HG03135 (cell line): ENCODE results near the gene SLC25A21.
"Not testable (repeated sequence)": the region's sequence is repeated elsewhere in the genome, so short reads cannot be mapped to it uniquely, and the experiment has no call there.

Source experiments
- ATAC-seq: cut with Tn5 transposase; IDR thresholded peaks from one replicate; pipeline ENCODE4 v1.9.1; 2021; ENCODE audit warnings: mild to moderate bottlenecking, moderate library complexity; ENCODE audit not compliant: unreplicated experiment

Gene SLC25A21

DNA sequence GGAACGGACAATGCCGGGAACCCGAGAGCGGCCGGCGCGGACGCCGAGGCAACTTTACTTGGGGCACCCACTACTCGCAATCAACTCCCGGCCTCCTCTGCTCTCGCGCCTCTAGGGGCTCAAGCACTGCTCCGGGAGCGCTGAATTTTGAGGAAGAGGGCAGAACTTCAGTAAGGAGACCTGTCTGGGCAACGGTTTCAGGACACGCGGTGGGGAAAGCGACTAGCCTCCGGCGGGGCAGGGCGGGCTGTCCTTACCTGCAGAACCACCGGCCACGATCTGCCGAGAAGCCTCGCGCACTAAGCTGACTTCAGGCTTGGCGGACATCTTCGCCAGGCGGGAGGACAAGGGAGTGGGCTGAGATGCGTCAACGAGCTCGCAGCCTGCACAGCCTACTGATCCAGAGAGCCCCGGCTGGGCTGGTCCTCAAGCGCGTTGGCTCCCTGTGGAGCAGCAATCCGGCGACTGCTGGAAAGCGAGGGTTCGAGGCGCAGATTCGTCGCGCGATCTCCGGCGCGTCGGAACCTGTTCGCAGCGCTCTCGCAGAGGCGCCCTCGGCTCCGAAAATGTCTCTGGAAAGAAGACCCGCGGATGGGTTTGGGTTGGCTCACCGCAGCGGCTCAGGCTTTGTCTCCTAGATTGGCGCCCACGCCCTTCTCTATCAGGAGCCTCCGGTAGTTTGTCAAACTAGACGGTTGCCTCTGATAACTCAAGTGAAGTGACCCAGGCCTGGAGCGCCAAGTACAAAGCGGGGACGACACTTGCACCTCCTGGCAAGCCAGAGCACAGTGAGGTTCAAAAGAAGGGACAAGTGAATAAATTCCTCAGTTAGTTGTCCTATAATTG, at the start of gene SLC25A21:
Gene SLC25A21 (minus strand): TSS at position 583 of the 846 bp plus-strand sequence.
- ATAC-seq: no peak

DNA sequence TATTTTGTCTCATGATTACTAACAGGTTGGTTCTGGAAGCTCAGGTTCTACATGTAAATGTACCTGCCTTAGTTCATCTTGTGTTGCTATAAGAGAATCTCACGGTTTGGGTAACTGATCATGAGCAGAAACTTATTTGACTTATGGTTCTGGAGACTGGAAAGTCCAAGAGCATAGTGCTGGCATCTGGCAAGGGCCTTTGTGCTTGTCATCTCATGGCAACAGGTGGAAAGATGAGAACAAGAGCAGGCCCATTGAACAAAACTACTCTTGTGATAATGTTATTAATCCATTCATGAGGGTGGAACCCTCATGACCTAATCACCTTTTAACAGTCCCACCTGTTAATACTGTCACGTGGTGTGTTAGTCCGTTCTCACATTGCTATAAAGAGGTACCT, 48.7 kb upstream of the SLC25A21 start:
- no peak for ATAC-seq

DNA sequence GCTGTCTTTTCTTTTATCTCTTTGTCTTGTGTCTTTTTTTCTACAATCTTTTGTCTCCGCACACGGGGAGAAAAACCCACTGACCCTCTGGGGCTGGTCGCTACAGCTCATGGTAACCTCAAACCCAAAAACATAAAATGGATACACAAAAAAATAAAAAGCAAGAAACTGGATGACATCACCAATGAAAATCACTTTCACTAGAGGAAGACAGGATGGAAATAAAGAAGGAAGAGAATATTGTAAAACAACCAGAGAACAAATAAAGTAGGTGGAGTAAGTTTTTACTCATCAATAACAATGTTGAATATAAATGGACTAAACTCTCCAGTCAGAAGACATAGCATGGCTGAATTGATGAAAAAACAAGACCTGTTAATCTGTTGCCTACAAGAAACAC, 42.9 kb upstream of the SLC25A21 start:
- ATAC-seq: no peak

DNA sequence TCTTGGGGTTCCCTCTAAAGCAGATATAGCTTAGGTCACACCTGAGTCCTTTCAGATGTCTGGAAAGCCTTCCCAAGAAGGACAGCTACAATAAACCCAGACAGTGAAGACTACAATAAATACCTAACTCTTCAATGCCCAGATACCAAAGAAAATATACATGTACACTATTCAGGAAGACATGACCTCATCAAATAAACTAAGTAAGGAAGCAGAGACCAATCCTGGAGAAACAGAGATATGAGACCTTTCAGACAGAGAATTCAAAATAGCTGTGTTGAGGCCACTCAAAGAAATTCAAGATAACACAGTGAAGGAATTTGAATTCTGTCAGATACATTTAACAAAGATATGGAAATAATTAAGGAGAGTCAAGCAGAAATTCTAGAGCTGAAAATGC, 40.6 kb upstream of the SLC25A21 start:
- no peak for ATAC-seq

DNA sequence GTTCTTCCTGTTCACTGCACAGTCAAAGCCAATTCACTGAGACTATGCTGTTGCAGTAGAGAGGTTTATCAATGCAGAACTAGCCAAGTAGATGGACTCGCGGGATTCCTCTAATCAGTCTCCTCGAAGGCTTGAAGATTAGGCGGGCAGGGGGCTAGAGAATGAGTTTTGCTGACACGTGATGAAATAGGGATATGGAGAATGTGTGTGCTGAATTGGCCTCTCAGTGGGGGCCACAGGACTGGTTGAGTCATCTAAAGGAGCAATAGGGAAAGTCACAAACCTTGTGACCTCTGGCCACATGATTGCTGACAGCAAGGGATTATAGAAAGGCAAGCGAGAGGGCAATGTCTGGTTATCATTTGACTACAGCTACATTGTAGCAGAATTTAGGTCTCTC, 38.0 kb upstream of the SLC25A21 start:
- ATAC-seq: no peak

DNA sequence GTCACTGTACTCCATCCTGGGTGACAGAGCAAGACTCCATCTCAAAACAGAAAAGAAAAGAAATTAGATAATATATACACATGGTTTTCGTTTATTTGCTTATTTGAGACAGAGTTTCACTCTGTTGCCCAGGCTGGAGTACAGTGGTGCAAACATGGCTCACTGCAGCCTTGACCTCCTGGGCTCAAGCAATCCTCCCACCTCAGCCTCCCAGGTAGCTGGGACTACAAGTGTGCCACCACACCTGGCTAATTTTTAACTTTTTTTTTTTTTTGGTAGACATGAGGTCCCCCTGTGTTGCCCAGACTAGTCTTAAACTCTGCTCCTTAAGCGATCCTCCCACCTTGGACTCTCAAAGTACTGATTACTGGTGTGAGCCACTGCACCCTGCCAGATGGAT, 37.2 kb upstream of the SLC25A21 start:
- ATAC-seq: not testable (repeated sequence)

DNA sequence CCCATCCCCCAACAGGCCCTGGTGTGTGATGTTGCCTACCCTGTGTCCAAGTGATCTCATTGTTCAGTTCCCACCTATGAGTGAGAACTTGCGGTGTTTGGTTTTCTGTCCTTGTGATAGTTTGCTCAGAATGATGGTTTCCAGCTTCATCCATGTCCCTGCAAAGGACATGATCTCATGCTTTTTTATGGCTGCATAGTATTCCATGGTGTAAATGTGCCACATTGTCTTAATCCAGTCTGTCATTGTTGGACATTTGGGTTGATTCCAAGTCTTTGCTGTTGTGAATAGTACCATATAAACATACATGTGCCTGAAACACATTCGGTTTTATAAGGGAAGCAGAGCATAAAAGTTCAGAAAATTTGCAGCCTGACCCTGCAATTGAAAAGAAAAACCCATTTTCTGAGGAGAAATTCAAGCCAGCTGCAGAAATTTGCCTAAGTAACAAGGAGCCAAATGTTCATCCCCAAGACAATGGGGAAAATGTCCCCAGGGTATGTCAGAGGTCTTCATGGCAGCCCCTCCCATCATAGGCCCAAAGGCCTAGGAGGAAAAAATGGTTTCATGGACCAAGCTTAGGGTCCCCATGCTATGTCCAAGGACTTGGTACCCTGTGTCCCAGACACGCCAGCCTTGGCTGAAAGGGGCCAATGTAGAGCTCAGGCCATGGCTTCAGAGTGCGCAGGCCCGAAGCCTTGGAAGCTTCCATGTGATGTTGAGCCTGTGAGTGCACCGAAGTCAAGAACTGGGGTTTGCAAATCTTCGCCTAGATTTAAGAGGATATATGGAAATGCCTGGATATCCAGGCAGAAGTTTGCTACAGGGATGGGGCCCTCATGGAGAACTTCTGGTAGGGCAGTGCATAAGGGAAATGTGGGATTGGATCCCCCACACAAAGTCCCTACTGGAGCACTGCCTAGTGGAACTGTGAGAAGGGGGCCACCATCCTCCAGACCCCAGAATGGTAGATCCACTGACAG, 33.5 kb upstream of the SLC25A21 start:
- not testable (repeated sequence) for ATAC-seq

DNA sequence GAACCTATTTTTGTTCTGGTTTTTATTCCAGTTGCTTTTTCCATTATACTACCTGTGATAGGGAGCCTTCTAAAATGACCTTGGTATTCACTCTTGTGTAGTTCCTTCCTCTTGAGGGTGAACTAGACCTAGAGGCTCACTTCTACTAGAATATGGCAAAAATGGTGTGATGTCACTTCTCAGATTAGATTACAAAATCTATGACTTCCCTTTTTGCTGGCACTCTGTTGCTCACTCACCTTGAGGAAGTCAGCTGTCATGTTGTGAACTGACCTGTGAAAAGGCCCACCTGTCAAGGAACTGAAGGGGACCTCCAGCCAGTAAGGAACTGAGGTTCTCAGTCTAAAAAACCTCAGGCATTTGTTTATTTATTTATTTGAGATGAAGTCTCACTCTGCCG, 31.0 kb upstream of the SLC25A21 start:
- ATAC-seq: no peak

DNA sequence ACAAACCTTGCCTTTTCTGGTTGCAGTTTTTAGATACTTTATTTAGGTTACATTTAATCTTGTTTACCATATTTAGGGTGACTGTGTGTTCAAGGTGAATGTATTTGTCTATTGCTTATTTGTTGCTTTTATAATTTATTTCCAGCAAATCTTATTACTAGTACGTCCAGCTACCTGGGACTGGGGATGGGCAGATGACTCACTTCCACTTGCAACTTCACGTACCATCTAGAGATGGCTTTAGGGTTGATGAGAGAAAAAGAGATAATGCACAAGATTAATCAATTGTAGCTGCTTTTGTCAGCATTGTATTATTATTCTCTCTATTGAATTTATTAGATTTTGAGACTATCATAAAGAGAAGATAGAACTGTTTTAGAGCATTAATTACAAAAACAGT, 30.4 kb upstream of the SLC25A21 start:
- ATAC-seq: no peak

DNA sequence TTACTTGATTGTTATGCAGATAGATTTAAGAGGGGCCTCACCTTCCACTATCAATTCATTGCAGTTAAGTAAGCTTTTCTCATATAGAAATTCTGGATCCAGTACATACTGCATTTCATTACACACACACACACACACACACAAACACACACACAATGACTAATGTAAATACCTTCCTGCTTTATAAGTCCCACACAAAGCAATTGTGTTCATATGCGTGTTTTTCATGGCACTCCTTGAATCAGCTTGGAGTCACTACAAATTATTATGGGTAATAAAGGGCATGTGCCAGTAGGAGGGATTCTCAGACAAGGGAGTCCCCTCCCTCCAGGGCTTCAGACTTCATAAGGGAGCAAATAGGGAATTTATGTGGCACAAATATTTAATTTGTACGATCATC, 29.9 kb upstream of the SLC25A21 start:
- no peak for ATAC-seq

DNA sequence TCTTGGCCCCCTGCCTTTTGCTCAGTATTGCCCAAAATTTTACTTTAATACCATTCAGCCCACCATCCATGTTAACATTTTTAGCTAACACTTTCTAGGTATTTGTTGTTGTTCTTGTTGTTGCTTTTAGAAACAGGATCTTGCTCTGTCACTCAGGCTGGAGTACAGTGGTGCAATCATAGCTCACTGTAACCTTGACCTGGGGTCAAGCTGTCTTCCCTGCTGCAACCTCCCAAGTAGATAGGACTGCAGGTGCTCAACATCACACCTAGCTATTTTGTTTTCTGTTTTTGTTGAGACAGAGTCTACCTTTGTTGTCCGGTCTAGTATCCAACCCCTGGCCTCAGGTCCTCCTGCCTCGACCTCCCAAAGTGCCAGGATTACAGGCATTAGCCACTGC, 29.3 kb upstream of the SLC25A21 start:
- ATAC-seq: no peak

DNA sequence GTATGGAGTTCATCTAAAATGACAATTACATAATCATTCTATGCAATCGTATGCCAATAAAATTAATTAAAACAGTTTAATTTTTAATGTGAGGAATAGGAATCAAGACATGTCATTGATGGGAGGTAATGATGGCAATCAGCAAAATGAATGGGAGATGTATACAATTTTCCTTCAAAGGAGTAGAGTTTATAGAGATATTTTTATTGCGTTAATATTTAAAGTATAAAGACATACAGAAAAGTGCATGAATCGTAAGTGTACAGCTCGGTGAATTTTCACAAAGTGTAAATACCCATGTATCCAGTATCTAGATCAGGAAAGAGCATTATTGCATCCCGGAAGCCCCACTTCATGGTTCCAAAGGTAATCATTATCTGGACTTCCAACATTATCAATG, 26.5 kb upstream of the SLC25A21 start:
- no peak for ATAC-seq

DNA sequence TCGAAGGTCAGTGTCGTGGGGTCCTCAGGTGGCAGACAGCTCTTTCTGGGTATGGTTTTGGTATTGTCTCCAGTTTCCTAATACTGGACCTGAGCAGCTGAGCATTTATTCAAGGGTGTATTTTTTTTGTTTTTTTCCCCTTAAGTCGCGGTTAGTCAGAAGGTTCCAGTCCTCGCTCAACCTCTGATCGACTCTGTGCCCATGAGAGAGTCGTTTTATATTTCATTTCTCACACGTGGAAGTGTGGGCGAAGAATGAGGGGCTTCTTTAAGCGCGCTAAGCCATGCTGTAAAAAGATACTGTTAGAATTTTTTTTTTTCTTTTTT, 25.8 kb upstream of the SLC25A21 start:
- no peak for ATAC-seq

DNA sequence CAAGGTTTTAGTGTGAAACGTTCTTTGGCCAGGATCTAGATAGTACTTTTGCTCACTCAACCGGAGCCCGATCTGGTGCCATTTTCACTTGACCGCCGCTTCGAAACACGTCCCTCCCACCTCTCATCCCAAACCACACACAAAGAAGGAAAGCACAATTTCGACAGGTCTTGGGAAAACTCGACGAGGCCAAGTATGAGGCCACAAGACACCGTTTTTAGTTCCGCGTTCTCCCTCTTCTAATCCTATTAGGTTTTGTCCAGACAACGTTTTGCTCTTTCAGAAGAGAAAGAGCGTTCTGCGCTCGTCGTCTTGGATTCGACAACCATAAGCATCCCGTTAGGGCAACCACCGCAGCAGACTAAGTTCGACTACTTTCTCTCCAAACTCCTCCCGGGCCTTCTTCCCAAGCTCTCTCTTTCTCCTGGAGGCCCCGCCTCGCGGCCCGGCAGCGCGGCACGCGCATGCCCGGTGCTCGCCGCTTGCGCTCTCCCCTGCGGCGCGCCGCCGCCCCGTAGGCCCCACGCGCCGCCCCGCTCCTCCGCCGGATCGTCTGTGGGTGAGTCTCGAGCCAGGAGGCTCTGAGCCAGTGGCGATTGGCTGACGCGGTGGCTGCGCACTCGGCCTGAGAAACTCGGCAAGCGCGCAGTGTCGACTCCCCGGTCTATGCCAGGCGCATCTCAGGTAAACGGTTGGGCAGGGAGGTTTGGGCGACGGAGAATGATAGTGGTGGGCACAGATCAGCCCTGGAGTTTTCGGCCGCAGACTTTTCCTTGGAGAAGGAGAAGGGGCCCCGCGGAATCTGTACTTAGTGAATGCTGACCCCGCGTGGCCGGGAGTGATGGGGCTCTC, 25.2 kb upstream of the SLC25A21 start, which contains the start of gene MIPOL1:
Gene MIPOL1 (plus strand): TSS at position 517 of the 852 bp plus-strand sequence. CDS start 49,952 bp downstream, outside the sequence.
- no peak for ATAC-seq

DNA sequence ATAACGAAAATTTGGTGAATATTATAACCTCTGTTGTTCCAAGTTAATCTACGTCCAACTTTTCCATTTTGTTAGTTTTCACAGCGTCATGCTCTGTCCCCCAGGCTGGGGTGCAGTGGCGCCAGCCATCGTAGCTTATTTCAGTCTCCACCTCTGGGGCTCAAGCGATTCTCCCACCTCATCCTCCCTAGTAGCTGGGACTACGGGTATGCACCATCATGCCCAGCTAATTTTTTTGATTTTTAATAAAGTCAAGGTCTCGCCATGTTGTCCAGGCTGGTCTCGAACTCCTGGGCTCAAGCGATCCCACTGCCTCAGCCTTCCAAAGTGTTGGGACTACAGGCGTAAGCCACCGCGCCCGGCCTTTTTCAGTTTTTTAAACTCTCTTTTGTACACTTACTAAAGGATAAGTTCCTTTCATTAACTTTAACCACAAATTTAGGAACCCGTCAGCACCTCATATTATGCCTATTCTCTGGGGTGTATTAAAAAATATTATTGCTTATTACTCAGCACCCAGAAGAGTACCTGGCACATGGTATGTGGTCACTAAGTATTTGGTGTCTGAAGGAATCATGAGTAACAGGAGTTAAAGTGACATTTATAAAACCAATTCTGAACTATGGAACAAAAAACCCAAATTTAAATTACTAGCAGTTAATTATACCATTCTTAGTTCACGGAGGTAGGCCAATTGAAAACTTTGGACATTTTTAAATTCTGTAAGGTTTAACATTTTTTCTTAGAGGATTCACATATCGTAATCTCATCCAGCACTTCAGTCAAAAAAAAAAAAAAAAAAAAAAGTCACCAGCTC, 24.4 kb upstream of the SLC25A21 start:
- ATAC-seq: no peak

DNA sequence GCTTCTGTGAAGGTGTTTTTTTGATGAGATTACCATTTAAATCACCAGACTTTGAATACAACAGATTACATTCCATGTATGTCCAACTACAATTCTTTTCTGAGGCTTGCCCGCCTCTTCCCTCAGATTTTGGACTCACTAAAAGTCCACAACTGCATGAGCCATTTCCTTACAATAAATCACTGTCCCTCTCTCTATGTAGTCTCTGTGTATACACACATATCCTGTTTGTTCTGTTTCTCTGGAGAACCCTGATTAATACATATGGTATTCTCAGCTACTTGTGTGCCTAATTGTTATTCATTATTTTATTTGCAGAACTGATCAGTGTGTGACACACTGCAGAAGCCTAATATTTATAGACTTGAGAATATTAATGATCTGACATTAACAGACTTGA, 22.9 kb upstream of the SLC25A21 start:
- ATAC-seq: no peak

DNA sequence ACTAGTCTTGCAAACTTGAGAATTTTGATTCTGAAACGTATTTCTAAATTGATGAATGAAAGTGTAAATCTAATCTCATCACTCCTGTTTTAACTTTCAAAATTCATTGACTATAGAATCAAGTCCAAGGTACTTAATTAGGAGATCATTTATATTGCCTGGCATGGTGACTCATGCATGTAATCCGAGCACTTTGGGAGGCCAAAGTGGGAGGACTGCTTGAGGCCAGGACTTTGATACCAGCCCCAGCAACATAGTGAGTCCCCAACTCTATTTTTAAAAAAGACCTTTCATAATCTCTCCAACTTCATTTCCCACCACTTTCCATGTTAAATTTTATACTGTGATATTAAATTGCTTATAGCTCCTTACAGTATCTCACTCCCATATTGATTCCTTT, 22.3 kb upstream of the SLC25A21 start:
- no peak for ATAC-seq

DNA sequence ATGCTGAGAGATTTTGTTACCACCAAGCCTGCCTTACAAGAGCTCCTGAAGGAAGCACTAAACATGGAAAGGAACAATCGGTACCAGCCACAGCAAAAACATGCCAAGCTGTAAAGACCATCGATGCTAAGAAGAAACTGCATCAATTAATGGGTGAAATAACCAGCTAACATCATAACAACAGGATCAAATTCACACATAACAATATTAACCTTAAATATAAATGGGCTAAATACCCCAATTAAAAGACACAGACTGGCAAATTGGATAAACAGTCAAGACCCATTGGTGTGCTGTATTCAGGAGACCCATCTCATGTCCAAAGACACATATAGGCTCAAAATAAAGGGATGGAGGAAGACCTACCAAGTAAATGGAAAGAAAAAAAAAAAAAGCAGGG, 17.3 kb upstream of the SLC25A21 start:
- ATAC-seq: not testable (repeated sequence)

DNA sequence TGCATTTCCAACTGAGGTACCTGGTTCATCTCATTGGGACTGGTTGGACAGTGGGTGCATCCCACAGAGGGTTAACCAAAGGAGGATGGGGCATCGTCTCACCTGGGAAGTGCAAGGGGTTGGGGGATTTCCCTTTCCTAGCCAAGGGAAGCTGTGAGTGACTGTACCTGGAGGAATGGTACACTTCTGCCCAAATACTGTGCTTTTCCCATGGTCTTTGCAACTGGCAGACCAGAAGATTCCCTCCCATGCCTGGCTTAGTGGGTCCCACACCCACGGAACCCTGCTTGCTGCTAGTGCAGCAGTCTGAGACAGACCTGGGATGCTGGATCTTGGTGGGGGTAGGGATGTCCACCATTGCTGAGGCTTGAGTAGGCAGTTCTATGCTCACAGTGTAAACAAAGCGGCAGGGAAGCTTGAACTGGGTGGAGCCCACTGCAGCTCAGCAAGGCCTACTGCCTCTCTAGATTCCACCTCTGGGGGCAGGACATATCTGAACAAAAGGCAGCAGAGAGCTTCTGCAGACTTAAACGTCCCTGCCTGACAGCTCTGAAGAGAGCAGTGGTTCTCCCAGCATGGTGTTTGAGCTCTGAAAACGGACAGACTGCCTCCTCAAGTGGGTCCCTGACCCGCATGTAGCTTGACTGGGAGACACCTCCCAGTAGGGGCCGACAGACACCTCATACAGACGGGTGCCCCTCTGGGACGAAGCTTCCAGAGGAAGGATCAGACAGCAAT, 15.6 kb upstream of the SLC25A21 start:
- not testable (repeated sequence) for ATAC-seq
